ENCODE data around the gene STON1.
"Not testable (repeated sequence)": the region's sequence is repeated elsewhere in the genome, so short reads cannot be mapped to it uniquely, and the experiment has no call there.

Gene STON1

GRCh38 chr2:48619526-48619925, 89.6 kb downstream of the STON1 start:
- H3K27ac ChIP-seq, result no peak overlapping the region

GRCh38 chr2:48620604-48621003, 90.7 kb downstream of the STON1 start:
- TF ChIP-seq ZFX (IDR thresholded peaks at IDR 0.05) (no peak), CTCF (conservative IDR thresholded peaks at IDR 0.05) (no peak)

More at GRCh38 chr2:48619526-48619925, 89.6 kb downstream of the STON1 start:
- TF ChIP-seq ZFX (IDR thresholded peaks at IDR 0.05) (no peak), CTCF (conservative IDR thresholded peaks at IDR 0.05) (no peak)

GRCh38 chr2:48622691-48623090, 92.7 kb downstream of the STON1 start:
- peak; percentile 46 for TF ChIP-seq CTCF (conservative IDR thresholded peaks at IDR 0.05)
- H3K27ac ChIP-seq, result not testable (repeated sequence)

More at GRCh38 chr2:48620604-48621003, 90.7 kb downstream of the STON1 start:
- H3K27ac ChIP-seq, result no peak overlapping the region

GRCh38 chr2:48624696-48625095, 94.7 kb downstream of the STON1 start:
- no peak overlapping the region for H3K27ac ChIP-seq
- no peak for TF ChIP-seq ZFX (IDR thresholded peaks at IDR 0.05)

- no peak for TF ChIP-seq CTCF (conservative IDR thresholded peaks at IDR 0.05)
- no peak for TF ChIP-seq ZFX (IDR thresholded peaks at IDR 0.05)
- no peak overlapping the region for H3K27ac ChIP-seq
These were observed 96.1 kb downstream of the STON1 start for GRCh38 chr2:48626047-48626446.

GRCh38 chr2:48633143-48633542, 103.2 kb downstream of the STON1 start:
- no peak for TF ChIP-seq ZFX (IDR thresholded peaks at IDR 0.05)
- no peak for TF ChIP-seq CTCF (conservative IDR thresholded peaks at IDR 0.05)
- H3K27ac ChIP-seq, result no peak overlapping the region

GRCh38 chr2:48635786-48636185, 105.8 kb downstream of the STON1 start:
- TF ChIP-seq ZFX (IDR thresholded peaks at IDR 0.05) (no peak), CTCF (conservative IDR thresholded peaks at IDR 0.05) (no peak)
- no peak overlapping the region for H3K27ac ChIP-seq

- no peak overlapping the region for H3K27ac ChIP-seq
- no peak for TF ChIP-seq ZFX (IDR thresholded peaks at IDR 0.05)
- TF ChIP-seq CTCF (conservative IDR thresholded peaks at IDR 0.05), result no peak
These were observed 108.3 kb downstream of the STON1 start for GRCh38 chr2:48638261-48638660.
